Endothelial cell of umbilical vein (primary cell): Measurements from ENCODE around the gene CASP6.

Experiments used
- EZH2 ChIP-seq: IDR thresholded peaks from 2 replicates; pipeline ENCODE4 v1.6.1; 2012; ENCODE audit warnings: borderline replicate concordance, low read depth, mild to moderate bottlenecking, moderate library complexity, low read length, inconsistent platforms; ENCODE audit not compliant: severe bottlenecking
- TF ChIP-seq, protein P1 (sequence below), 2 donors: IDR thresholded peaks; 1 replicate in 1 of 2; 2 replicates in 1 of 2; pipeline ENCODE4 v1.5.1; 2011; ENCODE audit warnings: low read length in 2 of 2, mild to moderate bottlenecking in 2 of 2, moderate library complexity in 2 of 2, control low read depth in 1 of 2, inconsistent platforms in 1 of 2, low read depth in 1 of 2; ENCODE audit not compliant: insufficient read depth in 1 of 2; ENCODE audit errors: extremely low read depth in 1 of 2
- TF ChIP-seq, protein P2 (sequence below): IDR thresholded peaks from 2 replicates; pipeline ENCODE4 v1.6.1; 2011; ENCODE audit not compliant: insufficient read depth, insufficient read length

DNA sequence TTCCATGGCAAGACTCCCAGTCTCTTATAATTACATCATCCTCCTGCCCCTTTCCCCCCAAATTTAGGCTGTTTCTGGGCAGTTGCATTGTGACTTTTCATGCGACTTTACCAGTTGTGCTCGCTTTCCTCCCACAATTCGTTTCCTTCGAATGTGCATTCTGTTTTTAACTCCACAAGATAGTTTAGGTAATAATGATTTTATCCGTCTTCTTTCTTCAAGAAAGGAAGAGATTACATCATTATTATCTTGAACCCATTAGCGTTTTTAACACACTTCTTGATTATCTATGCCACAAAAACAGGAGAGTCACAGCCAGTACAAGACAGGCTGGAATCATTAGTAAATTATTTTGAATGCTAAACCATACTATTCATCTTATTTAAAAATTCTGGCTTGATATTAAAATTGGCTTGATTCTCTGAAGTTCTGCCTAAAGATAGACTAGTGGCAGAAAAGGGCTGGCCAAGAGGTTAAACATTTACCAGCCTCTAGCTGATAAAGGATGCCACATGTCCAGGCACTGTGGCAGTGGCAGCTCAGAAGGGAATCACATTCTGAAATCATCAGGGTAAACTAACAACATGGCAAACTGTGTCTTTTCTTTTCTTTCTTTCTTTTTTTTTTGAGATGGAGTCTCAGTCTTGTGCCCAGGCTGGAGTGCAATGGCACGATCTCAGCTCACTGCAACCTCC is 46.3 kb upstream of the CASP6 start:
- TF ChIP-seq, protein P1, sequence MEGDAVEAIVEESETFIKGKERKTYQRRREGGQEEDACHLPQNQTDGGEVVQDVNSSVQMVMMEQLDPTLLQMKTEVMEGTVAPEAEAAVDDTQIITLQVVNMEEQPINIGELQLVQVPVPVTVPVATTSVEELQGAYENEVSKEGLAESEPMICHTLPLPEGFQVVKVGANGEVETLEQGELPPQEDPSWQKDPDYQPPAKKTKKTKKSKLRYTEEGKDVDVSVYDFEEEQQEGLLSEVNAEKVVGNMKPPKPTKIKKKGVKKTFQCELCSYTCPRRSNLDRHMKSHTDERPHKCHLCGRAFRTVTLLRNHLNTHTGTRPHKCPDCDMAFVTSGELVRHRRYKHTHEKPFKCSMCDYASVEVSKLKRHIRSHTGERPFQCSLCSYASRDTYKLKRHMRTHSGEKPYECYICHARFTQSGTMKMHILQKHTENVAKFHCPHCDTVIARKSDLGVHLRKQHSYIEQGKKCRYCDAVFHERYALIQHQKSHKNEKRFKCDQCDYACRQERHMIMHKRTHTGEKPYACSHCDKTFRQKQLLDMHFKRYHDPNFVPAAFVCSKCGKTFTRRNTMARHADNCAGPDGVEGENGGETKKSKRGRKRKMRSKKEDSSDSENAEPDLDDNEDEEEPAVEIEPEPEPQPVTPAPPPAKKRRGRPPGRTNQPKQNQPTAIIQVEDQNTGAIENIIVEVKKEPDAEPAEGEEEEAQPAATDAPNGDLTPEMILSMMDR (IDR thresholded peaks at IDR 0.05; ENCODE audit: extremely low read depth in 1 of 2, insufficient read depth in 1 of 2, low read depth in 1 of 2, low read length in 2 of 2): no peak
- no peak for TF ChIP-seq EZH2
- TF ChIP-seq, protein P2, sequence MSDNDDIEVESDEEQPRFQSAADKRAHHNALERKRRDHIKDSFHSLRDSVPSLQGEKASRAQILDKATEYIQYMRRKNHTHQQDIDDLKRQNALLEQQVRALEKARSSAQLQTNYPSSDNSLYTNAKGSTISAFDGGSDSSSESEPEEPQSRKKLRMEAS: no peak
